ENCODE results near the gene NRXN2. TPM values are rescaled to one million over a fixed set of nuclear protein-coding genes. Genes with fewer than 3 reads are reported as not detected.

The NRXN2 gene
- total RNA-seq, 2 donors from 2014 or later = 0.85 to 1.4 TPM

DNA sequence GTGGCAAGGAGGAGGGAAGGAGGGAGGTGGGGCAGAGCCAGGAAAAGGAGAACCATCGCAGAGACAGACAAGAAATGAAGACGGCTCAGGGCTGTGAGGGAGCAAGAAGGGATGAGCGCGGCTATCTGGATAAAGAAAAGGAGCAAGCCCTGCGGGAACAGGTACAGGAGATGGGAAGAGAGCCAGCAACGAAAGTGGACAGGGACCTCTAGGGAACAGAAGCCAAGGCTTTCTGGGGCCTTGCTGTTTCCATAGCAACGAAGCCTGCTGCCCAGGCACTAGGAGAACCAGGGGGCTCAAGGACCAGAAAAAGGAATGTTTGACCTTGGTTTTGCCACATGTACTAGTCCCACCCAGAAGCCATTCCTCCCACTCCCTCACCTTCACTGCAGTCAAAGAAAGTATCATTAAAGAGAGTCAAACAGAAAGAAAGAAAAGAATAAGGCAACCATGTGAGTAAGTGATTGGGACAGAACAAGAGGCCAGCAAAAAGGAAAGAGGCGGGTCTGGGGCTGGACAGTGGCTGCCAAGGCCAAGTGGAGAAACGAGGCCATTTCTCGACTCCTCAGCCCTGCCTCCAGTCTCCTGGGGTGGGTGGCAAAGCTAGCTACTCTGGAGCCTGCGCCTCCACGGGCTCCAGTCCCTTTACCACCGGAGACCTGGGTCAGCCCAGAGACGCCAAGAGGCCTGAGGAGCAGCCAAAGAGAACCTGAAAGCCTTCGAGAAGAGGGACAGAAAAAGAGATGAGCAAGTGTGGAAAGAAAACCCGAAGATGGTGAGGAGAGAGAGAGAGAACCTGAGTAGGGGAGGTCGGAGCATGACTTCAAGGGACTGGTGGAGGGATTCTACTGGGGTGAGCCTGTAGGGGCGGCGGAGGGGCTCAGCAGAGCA lies 35.1 kb downstream of the NRXN2 start:
- Histone ChIP-seq H3K4me1 (peaks cover 0 to 17% of the 10 kb centered on the region in 2 donors), H3K27me3 (no peaks in the 10 kb centered on the region), H3K36me3 (no peaks in the 10 kb centered on the region), H3K9me3 (no peaks in the 10 kb centered on the region), H3K27ac (peak overlapping the region; percentile 49 to 70), H3K4me3 (peak overlapping the region in 1 of 2 donors; percentile 50)
- TF ChIP-seq, protein P1, sequence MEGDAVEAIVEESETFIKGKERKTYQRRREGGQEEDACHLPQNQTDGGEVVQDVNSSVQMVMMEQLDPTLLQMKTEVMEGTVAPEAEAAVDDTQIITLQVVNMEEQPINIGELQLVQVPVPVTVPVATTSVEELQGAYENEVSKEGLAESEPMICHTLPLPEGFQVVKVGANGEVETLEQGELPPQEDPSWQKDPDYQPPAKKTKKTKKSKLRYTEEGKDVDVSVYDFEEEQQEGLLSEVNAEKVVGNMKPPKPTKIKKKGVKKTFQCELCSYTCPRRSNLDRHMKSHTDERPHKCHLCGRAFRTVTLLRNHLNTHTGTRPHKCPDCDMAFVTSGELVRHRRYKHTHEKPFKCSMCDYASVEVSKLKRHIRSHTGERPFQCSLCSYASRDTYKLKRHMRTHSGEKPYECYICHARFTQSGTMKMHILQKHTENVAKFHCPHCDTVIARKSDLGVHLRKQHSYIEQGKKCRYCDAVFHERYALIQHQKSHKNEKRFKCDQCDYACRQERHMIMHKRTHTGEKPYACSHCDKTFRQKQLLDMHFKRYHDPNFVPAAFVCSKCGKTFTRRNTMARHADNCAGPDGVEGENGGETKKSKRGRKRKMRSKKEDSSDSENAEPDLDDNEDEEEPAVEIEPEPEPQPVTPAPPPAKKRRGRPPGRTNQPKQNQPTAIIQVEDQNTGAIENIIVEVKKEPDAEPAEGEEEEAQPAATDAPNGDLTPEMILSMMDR (IDR thresholded peaks at IDR 0.05) = no peak
- DNase-seq (ENCODE audit: low spot score) = no peak

DNA sequence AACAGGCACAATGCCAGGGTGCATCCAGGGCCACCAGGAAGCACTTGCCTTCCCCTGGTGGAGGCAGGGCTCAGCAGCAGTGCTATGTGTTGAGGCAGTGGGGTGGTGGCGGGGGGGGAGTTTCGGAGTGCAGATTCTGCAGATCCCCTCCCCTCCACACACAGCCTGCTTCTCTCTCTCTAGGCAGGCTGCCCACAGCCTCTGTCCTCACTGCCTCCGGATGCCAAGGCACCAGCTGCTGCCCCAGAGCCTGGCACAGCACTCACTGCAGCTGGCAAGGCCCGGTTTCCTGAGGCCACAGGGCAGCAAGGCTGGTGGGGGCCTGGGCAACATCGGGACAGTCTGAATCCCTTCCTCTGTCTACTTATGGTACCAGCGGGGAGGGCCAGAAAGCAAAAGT lies 35.8 kb downstream of the NRXN2 start:
- TF ChIP-seq, protein P1 (IDR thresholded peaks at IDR 0.05) = no peak
- Histone ChIP-seq H3K4me3 (no peak overlapping the region), H3K36me3 (no peaks in the 10 kb centered on the region), H3K27ac (no peak overlapping the region), H3K9me3 (no peaks in the 10 kb centered on the region), H3K27me3 (no peaks in the 10 kb centered on the region), H3K4me1 (peaks cover 0 to 17% of the 10 kb centered on the region in 2 donors)
- no peak for DNase-seq (ENCODE audit: low spot score)

DNA sequence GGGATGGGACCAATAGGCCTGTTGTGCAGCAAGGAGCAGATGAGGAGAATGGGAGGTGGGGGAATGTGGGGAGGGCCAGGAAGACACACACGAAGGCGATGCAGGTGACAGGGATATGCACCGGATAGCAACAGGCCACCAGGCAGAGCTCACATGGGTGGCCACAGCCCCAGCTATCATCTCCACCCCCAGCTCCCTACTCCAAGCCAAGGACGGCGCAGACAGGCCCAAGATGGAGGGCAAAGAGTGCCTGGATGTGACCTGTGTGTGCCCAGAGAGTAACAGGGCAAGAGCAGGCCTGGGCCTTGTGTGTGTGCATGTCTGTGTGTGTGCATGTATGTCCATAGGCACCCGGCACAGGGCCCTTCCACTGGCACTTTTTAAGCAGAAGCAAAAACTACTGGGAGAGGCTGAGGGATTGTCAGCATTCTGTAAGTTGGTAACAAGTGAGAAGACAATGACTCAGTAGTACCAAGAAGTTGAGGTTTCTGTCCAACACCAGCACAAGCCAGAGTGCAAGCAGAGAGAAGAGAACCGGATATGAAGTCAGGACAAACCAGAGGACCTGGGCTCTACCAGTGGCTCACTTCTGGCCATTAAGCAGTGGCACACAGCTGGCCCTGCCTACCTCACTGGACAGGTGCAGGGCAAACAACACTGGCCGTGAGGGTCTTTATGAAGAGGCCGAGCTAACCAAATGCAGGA lies 36.4 kb downstream of the NRXN2 start:
- no peaks in the 10 kb centered on the region for H3K36me3 ChIP-seq
- H3K27me3 ChIP-seq = no peaks in the 10 kb centered on the region
- DNase-seq (ENCODE audit: low spot score) = no peak
- H3K27ac ChIP-seq = no peak overlapping the region
- H3K4me1 ChIP-seq = peaks cover 0 to 17% of the 10 kb centered on the region in 2 donors
- TF ChIP-seq, protein P1 (IDR thresholded peaks at IDR 0.05) = no peak
- H3K9me3 ChIP-seq = no peaks in the 10 kb centered on the region
- H3K4me3 ChIP-seq = no peak overlapping the region

DNA sequence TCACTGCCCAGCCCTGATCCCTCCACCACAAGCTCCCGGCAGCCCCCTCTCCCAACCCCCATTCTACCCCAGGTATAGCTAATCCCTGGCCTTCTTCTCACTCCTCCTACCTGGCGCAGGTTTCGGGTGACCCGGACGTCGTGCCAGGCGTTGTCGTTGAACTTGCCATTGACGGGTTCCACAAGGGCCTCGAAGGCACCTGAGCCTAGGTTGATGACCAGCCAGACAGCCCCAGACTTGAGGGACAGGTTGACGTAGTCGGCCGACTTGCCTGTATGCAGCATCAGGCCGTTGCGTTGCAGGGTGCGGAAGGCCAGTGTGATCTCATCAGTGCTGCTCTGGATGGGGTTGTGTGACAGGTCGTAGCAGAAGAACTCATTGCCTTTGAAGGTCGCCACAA lies 37.5 kb downstream of the NRXN2 start:
- H3K27ac ChIP-seq = no peak overlapping the region

DNA sequence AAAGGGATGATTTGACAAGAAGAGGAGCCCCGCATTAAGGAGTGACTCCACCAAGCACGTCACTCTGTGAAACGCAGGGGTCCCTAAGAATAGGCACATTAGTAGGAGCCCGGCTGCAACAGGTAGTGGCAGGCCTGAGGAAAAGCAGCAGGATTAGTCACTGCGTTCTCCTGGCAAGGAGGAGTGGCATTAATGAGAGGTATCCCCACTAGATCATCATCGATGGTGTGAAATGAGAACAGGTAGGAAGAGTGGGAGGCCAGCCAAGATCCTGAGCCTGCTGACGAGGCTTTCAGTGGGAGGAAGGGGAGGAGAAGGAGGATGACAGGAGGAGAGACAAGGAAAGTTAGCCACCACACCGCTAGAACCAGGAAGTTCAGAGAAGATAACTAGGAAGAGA lies 38.6 kb downstream of the NRXN2 start:
- TF ChIP-seq, protein P1 (IDR thresholded peaks at IDR 0.05) = no peak
- DNase-seq (ENCODE audit: low spot score) = no peak
- Histone ChIP-seq H3K36me3 (no peaks in the 10 kb centered on the region), H3K27ac (no peak overlapping the region), H3K9me3 (no peaks in the 10 kb centered on the region), H3K4me3 (no peak overlapping the region), H3K4me1 (peaks cover 0 to 17% of the 10 kb centered on the region in 2 donors), H3K27me3 (no peaks in the 10 kb centered on the region)

More for the DNA sequence above, 37.5 kb downstream of the NRXN2 start:
- DNase-seq (ENCODE audit: low spot score) = no peak
- Histone ChIP-seq H3K4me1 (peaks cover 0 to 17% of the 10 kb centered on the region in 2 donors), H3K36me3 (no peaks in the 10 kb centered on the region), H3K4me3 (no peak overlapping the region), H3K27me3 (no peaks in the 10 kb centered on the region), H3K9me3 (no peaks in the 10 kb centered on the region)
- TF ChIP-seq, protein P1 (IDR thresholded peaks at IDR 0.05) = no peak

Data from right atrium auricular region (tissue), 2 donors.